KMS-11 (cell line): ENCODE data around the gene IFI44.

Experiments
- H2AFZ ChIP-seq: fragments of 200-600 bp; sonication (generic); 2 replicates; pipeline ENCODE4 v1.6.1; 2016; ENCODE audit warnings: antibody characterized with exemption, mixed run types, low read depth
- H3K27ac ChIP-seq: fragments of 200-600 bp; sonication (generic); 2 replicates; pipeline ENCODE4 v1.6.1; 2016; ENCODE audit warnings: mild to moderate bottlenecking, mixed run types
- H3K27me3 ChIP-seq: fragments of 200-600 bp; sonication (generic); 2 replicates; pipeline ENCODE4 v1.6.1; 2017; ENCODE audit warnings: mild to moderate bottlenecking, low read depth, mixed run types, moderate library complexity; ENCODE audit not compliant: insufficient read depth
- H3K36me3 ChIP-seq: fragments of 200-600 bp; sonication (generic); 2 replicates; pipeline ENCODE4 v1.6.1; 2017; ENCODE audit warnings: mild to moderate bottlenecking, mixed run types; ENCODE audit not compliant: insufficient read depth
- H3K4me1 ChIP-seq: fragments of 200-600 bp; sonication (generic); 2 replicates; pipeline ENCODE4 v1.6.1; 2016; ENCODE audit warnings: mild to moderate bottlenecking, low read depth, mixed run types; ENCODE audit not compliant: poor library complexity, severe bottlenecking
- H3K4me2 ChIP-seq: fragments of 200-600 bp; sonication (generic); 2 replicates; pipeline ENCODE4 v1.7.0; 2016; ENCODE audit warnings: mild to moderate bottlenecking, mixed run types
- H3K4me3 ChIP-seq: fragments of 200-600 bp; sonication (generic); IDR thresholded peaks from 2 replicates; pipeline ENCODE4 v1.6.1; 2017; ENCODE audit warnings: low read depth, low read length, mixed read lengths; ENCODE audit not compliant: insufficient read depth
- H3K79me2 ChIP-seq: fragments of 200-600 bp; sonication (generic); 2 replicates; pipeline ENCODE4 v1.6.1; 2016; ENCODE audit warnings: low read depth, mixed run types; ENCODE audit not compliant: insufficient read depth
- H3K9ac ChIP-seq: fragments of 200-600 bp; sonication (generic); 2 replicates; pipeline ENCODE4 v1.6.1; 2016; ENCODE audit warnings: mild to moderate bottlenecking, mixed run types
- H4K20me1 ChIP-seq: fragments of 200-600 bp; sonication (generic); 2 replicates; pipeline ENCODE4 v1.6.1; 2016; ENCODE audit warnings: mild to moderate bottlenecking, mixed run types; ENCODE audit not compliant: insufficient read depth
- TF ChIP-seq, protein P1 (sequence below): fragments of 200-600 bp; sonication (generic); conservative IDR thresholded peaks from 2 replicates; pipeline ENCODE4 v1.6.1; 2017; ENCODE audit warnings: low read depth, mild to moderate bottlenecking, antibody characterized with exemption, low read length, moderate library complexity, mixed read lengths

IFI44 gene

DNA sequence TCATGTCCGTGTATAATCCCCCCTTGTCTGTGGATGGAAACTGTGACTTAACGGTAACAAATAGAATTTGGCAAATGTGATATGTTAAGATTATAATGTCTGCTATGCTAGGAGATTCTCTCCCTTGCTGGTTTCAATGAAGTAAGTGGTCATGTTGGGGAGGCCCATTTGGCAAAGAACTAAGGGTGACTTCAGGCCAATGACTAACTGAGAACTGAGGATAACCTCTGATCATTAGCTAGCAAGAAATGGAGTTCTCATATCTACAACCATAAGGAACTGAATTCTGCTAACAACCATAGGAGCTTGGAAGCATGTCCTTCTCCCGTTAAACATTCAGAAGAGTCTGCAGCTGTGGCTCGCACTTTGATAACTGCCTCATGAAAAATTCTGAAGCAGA, 27.1 kb upstream of the IFI44 start:
- no peaks in the 10 kb centered on the region for H3K79me2 ChIP-seq
- no peak overlapping the region for H3K4me3 ChIP-seq
- H2AFZ ChIP-seq = no peak overlapping the region
- TF ChIP-seq, protein P1, sequence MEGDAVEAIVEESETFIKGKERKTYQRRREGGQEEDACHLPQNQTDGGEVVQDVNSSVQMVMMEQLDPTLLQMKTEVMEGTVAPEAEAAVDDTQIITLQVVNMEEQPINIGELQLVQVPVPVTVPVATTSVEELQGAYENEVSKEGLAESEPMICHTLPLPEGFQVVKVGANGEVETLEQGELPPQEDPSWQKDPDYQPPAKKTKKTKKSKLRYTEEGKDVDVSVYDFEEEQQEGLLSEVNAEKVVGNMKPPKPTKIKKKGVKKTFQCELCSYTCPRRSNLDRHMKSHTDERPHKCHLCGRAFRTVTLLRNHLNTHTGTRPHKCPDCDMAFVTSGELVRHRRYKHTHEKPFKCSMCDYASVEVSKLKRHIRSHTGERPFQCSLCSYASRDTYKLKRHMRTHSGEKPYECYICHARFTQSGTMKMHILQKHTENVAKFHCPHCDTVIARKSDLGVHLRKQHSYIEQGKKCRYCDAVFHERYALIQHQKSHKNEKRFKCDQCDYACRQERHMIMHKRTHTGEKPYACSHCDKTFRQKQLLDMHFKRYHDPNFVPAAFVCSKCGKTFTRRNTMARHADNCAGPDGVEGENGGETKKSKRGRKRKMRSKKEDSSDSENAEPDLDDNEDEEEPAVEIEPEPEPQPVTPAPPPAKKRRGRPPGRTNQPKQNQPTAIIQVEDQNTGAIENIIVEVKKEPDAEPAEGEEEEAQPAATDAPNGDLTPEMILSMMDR = no peak
- H3K27me3 ChIP-seq = peaks cover 10% of the 10 kb centered on the region; the same call in 1 of the 2 replicates
- no peak overlapping the region for H3K4me2 ChIP-seq
- peaks cover 24% of the 10 kb centered on the region for H3K4me1 ChIP-seq
- H3K36me3 ChIP-seq = no peaks in the 10 kb centered on the region
- H3K27ac ChIP-seq = no peak overlapping the region
- no peaks in the 10 kb centered on the region for H4K20me1 ChIP-seq
- H3K9ac ChIP-seq = no peak overlapping the region

DNA sequence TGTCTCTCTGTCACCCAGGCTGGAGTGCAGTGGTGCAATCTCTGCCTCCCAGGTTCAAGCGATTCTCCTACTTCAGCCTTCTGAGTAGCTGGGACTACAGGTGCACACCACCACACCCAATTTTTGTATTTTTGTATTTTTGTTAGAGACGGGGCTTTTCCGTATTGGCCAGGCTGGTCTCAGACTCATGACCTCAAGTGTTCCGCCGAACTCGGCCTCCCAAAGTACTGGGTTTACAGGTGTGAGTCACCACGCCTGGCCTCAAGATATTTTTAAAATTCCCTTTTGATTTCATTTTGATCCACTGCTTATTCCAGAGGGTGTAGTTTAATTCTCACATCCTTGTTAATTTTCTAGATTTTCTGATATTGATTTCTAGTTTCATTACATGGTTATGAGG, 25.6 kb upstream of the IFI44 start:
- no peak overlapping the region for H3K9ac ChIP-seq
- H3K79me2 ChIP-seq = no peaks in the 10 kb centered on the region

DNA sequence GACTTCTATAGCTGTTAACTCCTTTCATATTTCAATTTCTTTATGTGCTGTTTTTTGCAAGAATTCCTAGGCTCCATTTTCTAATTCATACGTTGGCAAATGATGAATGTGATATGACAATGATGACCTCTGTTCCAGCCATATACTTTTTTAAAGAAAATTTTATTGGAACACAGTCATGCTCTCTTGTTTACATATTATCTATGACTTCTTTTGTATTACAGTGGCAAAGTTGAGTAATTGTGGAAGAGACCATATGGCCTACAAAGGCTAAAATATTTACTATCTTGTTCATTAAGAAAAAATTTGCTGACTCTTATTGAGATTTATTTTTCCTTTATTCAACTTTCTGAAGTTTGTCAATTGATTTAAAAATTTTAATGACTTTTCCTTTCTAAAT, 22.3 kb upstream of the IFI44 start:
- no peak overlapping the region for H3K4me3 ChIP-seq
- H2AFZ ChIP-seq = no peak overlapping the region
- no peak overlapping the region for H3K27ac ChIP-seq
- no peaks in the 10 kb centered on the region for H3K79me2 ChIP-seq
- H3K9ac ChIP-seq = no peak overlapping the region
- no peak overlapping the region for H3K4me2 ChIP-seq
- H4K20me1 ChIP-seq = no peaks in the 10 kb centered on the region
- H3K36me3 ChIP-seq = no peaks in the 10 kb centered on the region
- H3K4me1 ChIP-seq = no peaks in the 10 kb centered on the region
- H3K27me3 ChIP-seq = no peaks in the 10 kb centered on the region
- TF ChIP-seq, protein P1 = no peak

More for the DNA sequence above, 25.6 kb upstream of the IFI44 start:
- peaks cover 19% of the 10 kb centered on the region for H3K4me1 ChIP-seq
- no peak overlapping the region for H3K4me2 ChIP-seq
- no peaks in the 10 kb centered on the region for H4K20me1 ChIP-seq
- H3K27me3 ChIP-seq = peaks cover 5% of the 10 kb centered on the region; the same call in 1 of the 2 replicates
- no peak overlapping the region for H3K27ac ChIP-seq
- TF ChIP-seq, protein P1 = no peak
- H3K4me3 ChIP-seq = no peak overlapping the region
- no peaks in the 10 kb centered on the region for H3K36me3 ChIP-seq
- H2AFZ ChIP-seq = no peak overlapping the region

DNA sequence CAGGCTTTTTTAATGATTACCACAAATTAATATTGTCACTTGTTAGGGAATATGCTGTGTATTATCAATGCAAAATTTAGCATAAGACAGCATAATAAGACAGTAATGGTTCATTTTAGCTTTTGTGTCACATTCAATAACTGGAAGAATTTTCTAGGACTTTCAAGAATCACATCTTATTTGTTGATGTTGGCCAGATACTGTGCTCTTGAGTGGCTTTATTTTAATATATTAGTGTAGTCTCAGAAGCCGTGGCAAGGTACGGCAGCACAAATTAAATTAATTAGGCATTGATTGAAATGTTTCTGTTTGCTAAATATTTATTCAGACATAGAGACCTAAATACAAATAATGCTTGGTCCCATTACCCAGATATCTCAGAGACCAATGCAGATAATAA, 19.0 kb upstream of the IFI44 start:
- Histone ChIP-seq H2AFZ (no peak overlapping the region), H3K27ac (no peak overlapping the region), H3K27me3 (no peaks in the 10 kb centered on the region), H3K4me2 (no peak overlapping the region), H3K4me3 (no peak overlapping the region), H4K20me1 (no peaks in the 10 kb centered on the region), H3K36me3 (no peaks in the 10 kb centered on the region), H3K4me1 (no peaks in the 10 kb centered on the region), H3K79me2 (no peaks in the 10 kb centered on the region), H3K9ac (no peak overlapping the region)
- TF ChIP-seq, protein P1 = no peak
